Peyer's patch (tissue), 4 donors: ENCODE data around the gene MAN2A1.

ENCODE experiments used
- POLR2A ChIP-seq, 2 donors: fragments of 450-650 bp; IDR thresholded peaks; one replicate each; pipeline ENCODE4 v1.5.1; 2017; ENCODE audit warnings: antibody characterized with exemption in 2 of 2, mild to moderate bottlenecking in 2 of 2, moderate library complexity in 2 of 2
- TF ChIP-seq, protein P1 (sequence below), 6 experiments: fragments of 450-650 bp in 4 of 6; fragments of 200-600 bp in 2 of 6; sonication (generic) in 1 of 6; IDR thresholded peaks; one replicate each; pipeline ENCODE4 v1.5.1; 2017 to 2019; ENCODE audit warnings: antibody characterized with exemption in 6 of 6, mild to moderate bottlenecking in 3 of 6, moderate library complexity in 1 of 6

GRCh38 chr5:109690975-109691574, 1.3 kb downstream of the MAN2A1 start:
- TF ChIP-seq, protein P1, sequence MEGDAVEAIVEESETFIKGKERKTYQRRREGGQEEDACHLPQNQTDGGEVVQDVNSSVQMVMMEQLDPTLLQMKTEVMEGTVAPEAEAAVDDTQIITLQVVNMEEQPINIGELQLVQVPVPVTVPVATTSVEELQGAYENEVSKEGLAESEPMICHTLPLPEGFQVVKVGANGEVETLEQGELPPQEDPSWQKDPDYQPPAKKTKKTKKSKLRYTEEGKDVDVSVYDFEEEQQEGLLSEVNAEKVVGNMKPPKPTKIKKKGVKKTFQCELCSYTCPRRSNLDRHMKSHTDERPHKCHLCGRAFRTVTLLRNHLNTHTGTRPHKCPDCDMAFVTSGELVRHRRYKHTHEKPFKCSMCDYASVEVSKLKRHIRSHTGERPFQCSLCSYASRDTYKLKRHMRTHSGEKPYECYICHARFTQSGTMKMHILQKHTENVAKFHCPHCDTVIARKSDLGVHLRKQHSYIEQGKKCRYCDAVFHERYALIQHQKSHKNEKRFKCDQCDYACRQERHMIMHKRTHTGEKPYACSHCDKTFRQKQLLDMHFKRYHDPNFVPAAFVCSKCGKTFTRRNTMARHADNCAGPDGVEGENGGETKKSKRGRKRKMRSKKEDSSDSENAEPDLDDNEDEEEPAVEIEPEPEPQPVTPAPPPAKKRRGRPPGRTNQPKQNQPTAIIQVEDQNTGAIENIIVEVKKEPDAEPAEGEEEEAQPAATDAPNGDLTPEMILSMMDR (IDR thresholded peaks at IDR 0.05), result peak; percentile 33 to 80 (median 64)
- TF ChIP-seq POLR2A (IDR thresholded peaks at IDR 0.05), result peak in 1 of 2 donors; percentile 26
